Esophagus squamous epithelium (tissue), 4 donors: ENCODE data around the gene ZNF783.

Source experiments
- CTCF ChIP-seq, 6 experiments: fragments of 450-650 bp in 4 of 6; fragments of 200-600 bp in 2 of 6; sonication (generic) in 2 of 6; IDR thresholded peaks; one replicate each; pipeline ENCODE4 v1.5.1; 2016 to 2019; ENCODE audit warnings: antibody characterized with exemption in 6 of 6, mild to moderate bottlenecking in 4 of 6, moderate library complexity in 4 of 6
- POLR2A ChIP-seq, 4 donors: fragments of 450-650 bp; IDR thresholded peaks; one replicate each; pipeline ENCODE4 v1.6.1; 2017; ENCODE audit warnings: antibody characterized with exemption in 4 of 4, mild to moderate bottlenecking in 4 of 4, moderate library complexity in 3 of 4

GRCh38 chr7:149316606-149317005 is 54.6 kb downstream of the ZNF783 start:
- TF ChIP-seq CTCF (IDR thresholded peaks at IDR 0.05), result no peak
- no peak for TF ChIP-seq POLR2A (IDR thresholded peaks at IDR 0.05)
